ENCODE data around the gene CREB3. TPM values are rescaled to one million over a fixed set of nuclear protein-coding genes. Genes with fewer than 3 reads are reported as not detected.

CREB3 gene
- total and polyA plus RNA-seq, 2 experiments from 2014 or later, result 20.3 to 32.4 TPM

GRCh38 chr9:35719546-35719945 is 12.9 kb upstream of the CREB3 start:
- Histone ChIP-seq H4K20me1 (replicated peaks; ENCODE audit: insufficient read depth) (no peaks in the 10 kb centered on the region; the same call in 1 of the 2 replicates), H3K4me2 (no peak overlapping the region), H3K4me1 (ENCODE audit: insufficient read depth) (no peaks in the 10 kb centered on the region), H2AFZ (no peak overlapping the region), H3K36me3 (ENCODE audit: insufficient read depth) (peaks cover 55% of the 10 kb centered on the region), H3K4me3 (no peak overlapping the region), H3K27ac (ENCODE audit: low read depth) (no peak overlapping the region), H3F3A (replicated peaks; ENCODE audit: low read depth) (no peaks in the 10 kb centered on the region), H3K27me3 (ENCODE audit: insufficient read depth) (no peaks in the 10 kb centered on the region), H3K79me2 (replicated peaks; ENCODE audit: insufficient read depth) (no peaks in the 10 kb centered on the region), H3K9me2 (ENCODE audit: insufficient read depth) (no peaks in the 10 kb centered on the region)
- no peak for ATAC-seq
- no peak overlapping the region for H3K27ac Mint-ChIP-seq
- H3K4me3 Mint-ChIP-seq, result no peak overlapping the region
- H3K36me3 Mint-ChIP-seq (ENCODE audit: low read depth), result peaks cover 90% of the 10 kb centered on the region
- TF ChIP-seq CREB1 (CRISPR knock-in tag; IDR thresholded peaks at IDR 0.05; ENCODE audit: low read depth), result no peak
- no peak for TF ChIP-seq EZH2phosphoT487 (IDR thresholded peaks at IDR 0.05; ENCODE audit: unreplicated experiment)
- peaks cover 4% of the 10 kb centered on the region; the same call in 1 of the 3 replicates for H3K4me1 Mint-ChIP-seq
- no peaks in the 10 kb centered on the region for H3K27me3 Mint-ChIP-seq (ENCODE audit: insufficient read depth, low read depth, poor library complexity)
- no peak for DNase-seq (ENCODE audit: low spot score)
- H3K9me3 Mint-ChIP-seq, result no peaks in the 10 kb centered on the region

GRCh38 chr9:35723426-35723825 is 9.0 kb upstream of the CREB3 start:
- H3K27me3 Mint-ChIP-seq (ENCODE audit: insufficient read depth, low read depth, poor library complexity), result no peaks in the 10 kb centered on the region
- DNase-seq (ENCODE audit: low spot score), result no peak
- H3K36me3 ChIP-seq (ENCODE audit: insufficient read depth), result peaks cover 34% of the 10 kb centered on the region
- TF ChIP-seq REST (IDR thresholded peaks at IDR 0.05; ENCODE audit: unreplicated experiment) (no peak), CREB1 (CRISPR knock-in tag; IDR thresholded peaks at IDR 0.05; ENCODE audit: low read depth) (no peak), EZH2phosphoT487 (IDR thresholded peaks at IDR 0.05; ENCODE audit: unreplicated experiment) (no peak), NANOG (IDR thresholded peaks at IDR 0.05; ENCODE audit: borderline replicate concordance) (no peak), ETS1 (IDR thresholded peaks at IDR 0.05) (no peak), JUNB (IDR thresholded peaks at IDR 0.05; ENCODE audit: unreplicated experiment) (no peak), ZNF114 (CRISPR knock-in tag; IDR thresholded peaks at IDR 0.05) (no peak), ZNF462 (CRISPR knock-in tag; IDR thresholded peaks at IDR 0.05) (no peak), EZH2 (IDR thresholded peaks at IDR 0.05; ENCODE audit: low read depth, unreplicated experiment) (no peak), ZNF331 (CRISPR knock-in tag; IDR thresholded peaks at IDR 0.05; ENCODE audit: low read depth) (no peak), POLR2AphosphoS5 (IDR thresholded peaks at IDR 0.05; ENCODE audit: low read depth) (no peak)

More at GRCh38 chr9:35723426-35723825, 9.0 kb upstream of the CREB3 start:
- H3K4me3 Mint-ChIP-seq, result no peak overlapping the region
- H3K79me2 ChIP-seq (replicated peaks; ENCODE audit: insufficient read depth), result peaks cover 19% of the 10 kb centered on the region
- peaks cover 16% of the 10 kb centered on the region for H3K4me1 ChIP-seq (ENCODE audit: insufficient read depth)
- no peak overlapping the region for H3K27ac Mint-ChIP-seq
- no peak overlapping the region for H3K27ac ChIP-seq (ENCODE audit: low read depth)
- no peak overlapping the region for H3K4me3 ChIP-seq
- no peak overlapping the region for H3K4me2 ChIP-seq
- H2AFZ ChIP-seq, result no peak overlapping the region
- no peaks in the 10 kb centered on the region; the same call in 1 of the 2 replicates for H4K20me1 ChIP-seq (replicated peaks; ENCODE audit: insufficient read depth)
- peaks cover 65% of the 10 kb centered on the region for H3K36me3 Mint-ChIP-seq (ENCODE audit: low read depth)
- no peaks in the 10 kb centered on the region; the same call in 1 of the 3 replicates for H3K4me1 Mint-ChIP-seq
- H3K9me2 ChIP-seq (ENCODE audit: insufficient read depth), result no peaks in the 10 kb centered on the region
- H3K27me3 ChIP-seq (ENCODE audit: insufficient read depth), result no peaks in the 10 kb centered on the region
- H3K9me3 Mint-ChIP-seq, result no peaks in the 10 kb centered on the region; the same call in 2 of the 3 replicates
- H3F3A ChIP-seq (replicated peaks; ENCODE audit: low read depth), result no peaks in the 10 kb centered on the region
- no peak for ATAC-seq
